ENCODE results near the gene SIGLEC6. TPM values are rescaled to one million over a fixed set of nuclear protein-coding genes. Genes with fewer than 3 reads are reported as not detected.

SIGLEC6 gene
- total RNA-seq (2022; extraction: Qiagen RNA extraction), result not detected in 5 replicates

GRCh38 chr19:51531349-51532315 is at the start of gene SIGLEC6:
Gene SIGLEC6, minus strand, starts transcription at chr19:51531670. Its CDS starts 22 bp downstream, at chr19:51531648.

GRCh38 chr19:51570962-51571575 is 39.6 kb upstream of the SIGLEC6 start, which contains the start of gene ZNF175:
Gene ZNF175, plus strand, starts transcription at chr19:51571283. Its CDS starts 2,047 bp downstream, at chr19:51573330.

GRCh38 chr19:51501594-51502263 is 29.7 kb downstream of the SIGLEC6 start, which contains the start of gene SIGLEC12:
Gene SIGLEC12, minus strand, starts transcription at chr19:51501800. Its CDS starts 67 bp downstream, at chr19:51501733.

GRCh38 chr19:51478381-51479234 is 52.9 kb downstream of the SIGLEC6 start, which contains the start of gene CEACAM18:
Gene CEACAM18, plus strand, starts transcription at chr19:51478539.

Other genes starting within 250 kb of the SIGLEC6 start
- 0.03 to 0.14 TPM (median 0.06 TPM) in 3 of 5 replicates, not detected in the others for gene IGLON5, start 220.0 kb downstream of the SIGLEC6 start, total RNA-seq (2022; extraction: Qiagen RNA extraction)
- gene VSIG10L, start 189.5 kb downstream of the SIGLEC6 start, total RNA-seq (2022; extraction: Qiagen RNA extraction), result 11.6 to 16.8 TPM (median 14.1 TPM) in 5 replicates
- gene ETFB, start 165.3 kb downstream of the SIGLEC6 start, total RNA-seq (2022; extraction: Qiagen RNA extraction), result 230 to 256 TPM (median 244 TPM) in 5 replicates
- 3.7 to 13.8 TPM (median 12.5 TPM) in 5 replicates for gene CLDND2, start 162.7 kb downstream of the SIGLEC6 start, total RNA-seq (2022; extraction: Qiagen RNA extraction)
- not detected in 5 replicates for gene NKG7, start 159.0 kb downstream of the SIGLEC6 start, total RNA-seq (2022; extraction: Qiagen RNA extraction)
- not detected in 5 replicates for gene LIM2, start 143.7 kb downstream of the SIGLEC6 start, total RNA-seq (2022; extraction: Qiagen RNA extraction)
- not detected in 5 replicates for gene C19orf84, start 141.1 kb downstream of the SIGLEC6 start, total RNA-seq (2022; extraction: Qiagen RNA extraction)
- gene SIGLEC10, start 114.0 kb downstream of the SIGLEC6 start, total RNA-seq (2022; extraction: Qiagen RNA extraction), result 0.03 to 0.08 TPM (median 0.07 TPM) in 3 of 5 replicates, not detected in the others
- gene SIGLEC8, start 73.2 kb downstream of the SIGLEC6 start, total RNA-seq (2022; extraction: Qiagen RNA extraction), result not detected in 5 replicates
- not detected in 5 replicates for gene CEACAM18, start 53.1 kb downstream of the SIGLEC6 start, total RNA-seq (2022; extraction: Qiagen RNA extraction)
- gene SIGLEC12, start 29.9 kb downstream of the SIGLEC6 start, total RNA-seq (2022; extraction: Qiagen RNA extraction), result not detected in 5 replicates
- 3.1 to 4.5 TPM (median 3.9 TPM) in 5 replicates for gene ZNF175, start 39.6 kb upstream of the SIGLEC6 start, total RNA-seq (2022; extraction: Qiagen RNA extraction)
- gene SIGLEC5, start 98.7 kb upstream of the SIGLEC6 start, total RNA-seq (2022; extraction: Qiagen RNA extraction), result not detected in 5 replicates
- gene SIGLEC14, start 115.2 kb upstream of the SIGLEC6 start, total RNA-seq (2022; extraction: Qiagen RNA extraction), result 0.05 to 0.10 TPM in 2 of 5 replicates, not detected in the others
- 10.0 to 14.7 TPM (median 13.1 TPM) in 5 replicates for gene SPACA6, start 161.7 kb upstream of the SIGLEC6 start, total RNA-seq (2022; extraction: Qiagen RNA extraction)
- gene HAS1, start 192.3 kb upstream of the SIGLEC6 start, total RNA-seq (2022; extraction: Qiagen RNA extraction), result 0.06 TPM in 2 of 5 replicates, not detected in the others
- gene FPR1, start 220.2 kb upstream of the SIGLEC6 start, total RNA-seq (2022; extraction: Qiagen RNA extraction), result 0.05 to 0.15 TPM (median 0.08 TPM) in 5 replicates
- gene FPR2, start 229.5 kb upstream of the SIGLEC6 start, total RNA-seq (2022; extraction: Qiagen RNA extraction), result not detected in 5 replicates